ENCODE data around the gene KARS1. TPM values are rescaled to one million over a fixed set of nuclear protein-coding genes. Genes with fewer than 3 reads are reported as not detected.

Gene KARS1
- total RNA-seq, 1 experiment from 2014 or later: 351 TPM

GRCh38 chr16:75588716-75589115, 58.7 kb downstream of the KARS1 start:
- DNase-seq (ENCODE audit: low read depth): no peak

GRCh38 chr16:75584108-75584507, 63.4 kb downstream of the KARS1 start:
- DNase-seq (ENCODE audit: low read depth): no peak

GRCh38 chr16:75579281-75579834, 68.1 kb downstream of the KARS1 start:
- no peak for DNase-seq (ENCODE audit: low read depth)

- DNase-seq (ENCODE audit: low read depth): no peak
Observed at GRCh38 chr16:75578725-75579124, 68.7 kb downstream of the KARS1 start.

GRCh38 chr16:75578212-75578611, 69.3 kb downstream of the KARS1 start:
- DNase-seq (ENCODE audit: low read depth): no peak

Other genes starting within 250 kb of the KARS1 start
- gene CFDP1, start 214.2 kb downstream of the KARS1 start, total RNA-seq (2014; rRNA removed; shearing (Covaris generic)): 24.7 and 24.8 TPM in 2 replicates
- gene TMEM170A, start 183.0 kb downstream of the KARS1 start, total RNA-seq (2014; rRNA removed; shearing (Covaris generic)): 15.3 and 18.9 TPM in 2 replicates
- not detected in 2 replicates for gene CHST6, start 152.2 kb downstream of the KARS1 start, total RNA-seq (2014; rRNA removed; shearing (Covaris generic))
- not detected in 2 replicates for gene CHST5, start 111.6 kb downstream of the KARS1 start, total RNA-seq (2014; rRNA removed; shearing (Covaris generic))
- 9.3 and 10.7 TPM in 2 replicates for gene TMEM231, start 91.4 kb downstream of the KARS1 start, total RNA-seq (2014; rRNA removed; shearing (Covaris generic))
- 59.0 and 131 TPM in 2 replicates for gene GABARAPL2, start 81.3 kb downstream of the KARS1 start, total RNA-seq (2014; rRNA removed; shearing (Covaris generic))
- 64.8 and 68.0 TPM in 2 replicates for gene ADAT1, start 24.4 kb downstream of the KARS1 start, total RNA-seq (2014; rRNA removed; shearing (Covaris generic))
- 38.6 and 46.8 TPM in 2 replicates for gene TERF2IP, start 108 bp upstream of the KARS1 start, total RNA-seq (2014; rRNA removed; shearing (Covaris generic))
- gene CPHXL2, start 29.3 kb upstream of the KARS1 start, total RNA-seq (2014; rRNA removed; shearing (Covaris generic)): not detected in 2 replicates
- gene DUXB, start 53.8 kb upstream of the KARS1 start, total RNA-seq (2014; rRNA removed; shearing (Covaris generic)): not detected in 2 replicates
- not detected in 2 replicates for gene CPHXL, start 78.8 kb upstream of the KARS1 start, total RNA-seq (2014; rRNA removed; shearing (Covaris generic))